Neural cell (in vitro differentiated cells): Measurements from ENCODE around the gene FHOD3. TPM values are rescaled to one million over a fixed set of nuclear protein-coding genes. Genes with fewer than 3 reads are reported as not detected.
"Not testable (repeated sequence)": the region's sequence is repeated elsewhere in the genome, so short reads cannot be mapped to it uniquely, and the experiment has no call there.

Experiments
- H2AFZ ChIP-seq: fragments of 200-600, 300-800 bp; sonication (generic), shearing (Covaris generic); 2 replicates; pipeline ENCODE4 v1.6.0; 2014; ENCODE audit warnings: low read depth, mild to moderate bottlenecking, antibody characterized with exemption, low read length, moderate library complexity
- H3F3A ChIP-seq: fragments of 200-600 bp; shearing (Covaris generic); 2 replicates; pipeline ENCODE4 v1.6.1; 2016; ENCODE audit warnings: mild to moderate bottlenecking, moderate library complexity, mixed read lengths, antibody characterized with exemption, low read length; ENCODE audit not compliant: insufficient read depth, poor library complexity, severe bottlenecking
- H3K27ac ChIP-seq: fragments of 200-600, 300-800 bp; sonication (generic), shearing (Covaris generic); 2 replicates; pipeline ENCODE4 v1.5.1; 2014; ENCODE audit warnings: mild to moderate bottlenecking, low read length, moderate library complexity
- H3K27me3 ChIP-seq: fragments of 300-800, 200-600 bp; sonication (generic), shearing (Covaris generic); 2 replicates; pipeline ENCODE4 v1.6.0; 2014; ENCODE audit warnings: mild to moderate bottlenecking, low read depth, low read length, moderate library complexity; ENCODE audit not compliant: insufficient read depth
- H3K36me3 ChIP-seq: fragments of 300-800, 200-600 bp; sonication (generic), shearing (Covaris generic); 2 replicates; pipeline ENCODE4 v1.5.1; 2014; ENCODE audit warnings: mild to moderate bottlenecking, antibody characterized with exemption, low read length, moderate library complexity; ENCODE audit not compliant: insufficient read depth
- H3K4me2 ChIP-seq: fragments of 300-800, 200-600 bp; sonication (generic), shearing (Covaris generic); 2 replicates; pipeline ENCODE4 v1.6.0; 2014; ENCODE audit warnings: mild to moderate bottlenecking, low read length
- H3K4me3 ChIP-seq: fragments of 300-800, 200-600 bp; sonication (generic), shearing (Covaris generic); 2 replicates; pipeline ENCODE4 v1.5.1; 2014; ENCODE audit warnings: mild to moderate bottlenecking, low read length, moderate library complexity
- H3K79me2 ChIP-seq: fragments of 200-600 bp; shearing (Covaris generic); replicated peaks from 2 replicates; pipeline ENCODE4 v1.6.0; 2014; ENCODE audit warnings: mild to moderate bottlenecking, low read length, moderate library complexity; ENCODE audit not compliant: insufficient read depth
- H3K9ac ChIP-seq: fragments of 300-800, 200-600 bp; sonication (generic), shearing (Covaris generic); 2 replicates; pipeline ENCODE4 v1.6.1; 2016; ENCODE audit warnings: mild to moderate bottlenecking, low read length, mixed read lengths
- H3K9me2 ChIP-seq: fragments of 200-600 bp; shearing (Covaris generic); 2 replicates; pipeline ENCODE4 v1.6.1; 2016; ENCODE audit warnings: mild to moderate bottlenecking, low read length, mixed read lengths; ENCODE audit not compliant: insufficient read depth
- H3K9me3 ChIP-seq: fragments of 200-600, 300-800 bp; sonication (generic), shearing (Covaris generic); 2 replicates; pipeline ENCODE4 v1.6.1; 2016; ENCODE audit warnings: mild to moderate bottlenecking, mixed run types, low read length, moderate library complexity, mixed read lengths
- H4K20me1 ChIP-seq: fragments of 200-600 bp; shearing (Covaris generic); 2 replicates; pipeline ENCODE4 v1.6.1; 2016; ENCODE audit warnings: mild to moderate bottlenecking, mixed run types; ENCODE audit not compliant: insufficient read depth
- EP300 ChIP-seq: fragments of 450-650 bp; conservative IDR thresholded peaks from 2 replicates; pipeline ENCODE4 v1.6.1; 2014; ENCODE audit warnings: antibody characterized with exemption, mild to moderate bottlenecking, moderate library complexity; ENCODE audit not compliant: poor library complexity, severe bottlenecking
- EZH2 ChIP-seq: fragments of 200-600, 300-800 bp; shearing (Covaris generic), sonication (generic); IDR thresholded peaks from 2 replicates; pipeline ENCODE4 v1.6.1; 2014; ENCODE audit warnings: antibody characterized with exemption, low read length, borderline replicate concordance, mild to moderate bottlenecking; ENCODE audit not compliant: insufficient read depth, poor library complexity, severe bottlenecking
- MXI1 ChIP-seq: fragments of 450-650 bp; conservative IDR thresholded peaks from 2 replicates; pipeline ENCODE4 v1.6.1; 2014; ENCODE audit warnings: antibody characterized with exemption, mild to moderate bottlenecking; ENCODE audit not compliant: poor library complexity, severe bottlenecking
- POLR2AphosphoS5 ChIP-seq: IDR thresholded peaks from 2 replicates; pipeline ENCODE4 v1.6.1; 2012
- RAD21 ChIP-seq: fragments of 450-650 bp; conservative IDR thresholded peaks from 2 replicates; pipeline ENCODE4 v1.6.1; 2014; ENCODE audit warnings: antibody characterized with exemption, mild to moderate bottlenecking, moderate library complexity
- SMC3 ChIP-seq: fragments of 450-650 bp; conservative IDR thresholded peaks from 2 replicates; pipeline ENCODE4 v1.6.1; 2014; ENCODE audit warnings: antibody characterized with exemption, mild to moderate bottlenecking, moderate library complexity; ENCODE audit not compliant: poor library complexity
- TAF1 ChIP-seq: IDR thresholded peaks from 2 replicates; pipeline ENCODE4 v1.6.1; 2012; ENCODE audit warnings: low read depth
- polyA plus RNA-seq: library from polyadenylated mRNA; depleted of rRNA; stranded (reverse); fragments of >200 nt; gene quantifications from 2 replicates; pipeline ENCODE4 v1.2.3, GENCODE V29; 2014
- TF ChIP-seq, protein P1 (sequence below): IDR thresholded peaks from 2 replicates; pipeline ENCODE4 v1.6.1; 2012; ENCODE audit warnings: borderline replicate concordance
- TF ChIP-seq, protein P2 (sequence below): fragments of 450-650 bp; IDR thresholded peaks from 2 replicates; pipeline ENCODE4 v1.5.1; 2014; ENCODE audit warnings: antibody characterized with exemption, mild to moderate bottlenecking, moderate library complexity; ENCODE audit not compliant: poor library complexity, severe bottlenecking

Gene FHOD3
- polyA plus RNA-seq, 1 donor from 2014 or later, result 19.4 TPM

- TF ChIP-seq TAF1 (no peak), POLR2AphosphoS5 (no peak), RAD21 (no peak), EZH2 (no peak), SMC3 (no peak), MXI1 (no peak), EP300 (no peak)
- TF ChIP-seq, protein P1, sequence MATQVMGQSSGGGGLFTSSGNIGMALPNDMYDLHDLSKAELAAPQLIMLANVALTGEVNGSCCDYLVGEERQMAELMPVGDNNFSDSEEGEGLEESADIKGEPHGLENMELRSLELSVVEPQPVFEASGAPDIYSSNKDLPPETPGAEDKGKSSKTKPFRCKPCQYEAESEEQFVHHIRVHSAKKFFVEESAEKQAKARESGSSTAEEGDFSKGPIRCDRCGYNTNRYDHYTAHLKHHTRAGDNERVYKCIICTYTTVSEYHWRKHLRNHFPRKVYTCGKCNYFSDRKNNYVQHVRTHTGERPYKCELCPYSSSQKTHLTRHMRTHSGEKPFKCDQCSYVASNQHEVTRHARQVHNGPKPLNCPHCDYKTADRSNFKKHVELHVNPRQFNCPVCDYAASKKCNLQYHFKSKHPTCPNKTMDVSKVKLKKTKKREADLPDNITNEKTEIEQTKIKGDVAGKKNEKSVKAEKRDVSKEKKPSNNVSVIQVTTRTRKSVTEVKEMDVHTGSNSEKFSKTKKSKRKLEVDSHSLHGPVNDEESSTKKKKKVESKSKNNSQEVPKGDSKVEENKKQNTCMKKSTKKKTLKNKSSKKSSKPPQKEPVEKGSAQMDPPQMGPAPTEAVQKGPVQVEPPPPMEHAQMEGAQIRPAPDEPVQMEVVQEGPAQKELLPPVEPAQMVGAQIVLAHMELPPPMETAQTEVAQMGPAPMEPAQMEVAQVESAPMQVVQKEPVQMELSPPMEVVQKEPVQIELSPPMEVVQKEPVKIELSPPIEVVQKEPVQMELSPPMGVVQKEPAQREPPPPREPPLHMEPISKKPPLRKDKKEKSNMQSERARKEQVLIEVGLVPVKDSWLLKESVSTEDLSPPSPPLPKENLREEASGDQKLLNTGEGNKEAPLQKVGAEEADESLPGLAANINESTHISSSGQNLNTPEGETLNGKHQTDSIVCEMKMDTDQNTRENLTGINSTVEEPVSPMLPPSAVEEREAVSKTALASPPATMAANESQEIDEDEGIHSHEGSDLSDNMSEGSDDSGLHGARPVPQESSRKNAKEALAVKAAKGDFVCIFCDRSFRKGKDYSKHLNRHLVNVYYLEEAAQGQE, result no peak
- TF ChIP-seq, protein P2, sequence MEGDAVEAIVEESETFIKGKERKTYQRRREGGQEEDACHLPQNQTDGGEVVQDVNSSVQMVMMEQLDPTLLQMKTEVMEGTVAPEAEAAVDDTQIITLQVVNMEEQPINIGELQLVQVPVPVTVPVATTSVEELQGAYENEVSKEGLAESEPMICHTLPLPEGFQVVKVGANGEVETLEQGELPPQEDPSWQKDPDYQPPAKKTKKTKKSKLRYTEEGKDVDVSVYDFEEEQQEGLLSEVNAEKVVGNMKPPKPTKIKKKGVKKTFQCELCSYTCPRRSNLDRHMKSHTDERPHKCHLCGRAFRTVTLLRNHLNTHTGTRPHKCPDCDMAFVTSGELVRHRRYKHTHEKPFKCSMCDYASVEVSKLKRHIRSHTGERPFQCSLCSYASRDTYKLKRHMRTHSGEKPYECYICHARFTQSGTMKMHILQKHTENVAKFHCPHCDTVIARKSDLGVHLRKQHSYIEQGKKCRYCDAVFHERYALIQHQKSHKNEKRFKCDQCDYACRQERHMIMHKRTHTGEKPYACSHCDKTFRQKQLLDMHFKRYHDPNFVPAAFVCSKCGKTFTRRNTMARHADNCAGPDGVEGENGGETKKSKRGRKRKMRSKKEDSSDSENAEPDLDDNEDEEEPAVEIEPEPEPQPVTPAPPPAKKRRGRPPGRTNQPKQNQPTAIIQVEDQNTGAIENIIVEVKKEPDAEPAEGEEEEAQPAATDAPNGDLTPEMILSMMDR, result no peak
- no peaks in the 10 kb centered on the region for H3K36me3 ChIP-seq
- H3K9me2 ChIP-seq, result no peaks in the 10 kb centered on the region
- no peaks in the 10 kb centered on the region for H3K9me3 ChIP-seq
- no peak overlapping the region for H3K27ac ChIP-seq
- H3K27me3 ChIP-seq, result no peaks in the 10 kb centered on the region
- no peaks in the 10 kb centered on the region for H4K20me1 ChIP-seq
- H3K4me3 ChIP-seq, result no peak overlapping the region
- H3K79me2 ChIP-seq, result peaks cover 3% of the 10 kb centered on the region
- no peak overlapping the region for H3K9ac ChIP-seq
- no peaks in the 10 kb centered on the region for H3F3A ChIP-seq
- H2AFZ ChIP-seq, result no peak overlapping the region
- H3K4me2 ChIP-seq, result no peak overlapping the region
These were observed 163.3 kb downstream of the FHOD3 start for GRCh38 chr18:36460854-36461253.

GRCh38 chr18:36461551-36461987 lies 164.1 kb downstream of the FHOD3 start:
- H3K79me2 ChIP-seq, result peaks cover 3% of the 10 kb centered on the region
- H3F3A ChIP-seq, result no peaks in the 10 kb centered on the region
- no peak overlapping the region for H3K4me3 ChIP-seq
- no peak overlapping the region for H2AFZ ChIP-seq
- H3K27ac ChIP-seq, result no peak overlapping the region
- no peak overlapping the region for H3K9ac ChIP-seq
- no peaks in the 10 kb centered on the region for H3K9me3 ChIP-seq
- no peaks in the 10 kb centered on the region for H3K36me3 ChIP-seq
- H4K20me1 ChIP-seq, result no peaks in the 10 kb centered on the region
- H3K9me2 ChIP-seq, result no peaks in the 10 kb centered on the region
- TF ChIP-seq RAD21 (no peak), EP300 (no peak), MXI1 (no peak), TAF1 (no peak), EZH2 (no peak), SMC3 (no peak), POLR2AphosphoS5 (no peak)
- TF ChIP-seq, protein P1, result no peak
- TF ChIP-seq, protein P2, result no peak
- H3K4me2 ChIP-seq, result no peak overlapping the region
- no peaks in the 10 kb centered on the region for H3K27me3 ChIP-seq

GRCh38 chr18:36463516-36463915 lies 166.0 kb downstream of the FHOD3 start:
- not testable (repeated sequence) for H3K27me3 ChIP-seq

More at GRCh38 chr18:36463516-36463915, 166.0 kb downstream of the FHOD3 start:
- not testable (repeated sequence) for H3F3A ChIP-seq, H2AFZ ChIP-seq, H3K9me3 ChIP-seq, H3K4me3 ChIP-seq, H3K4me2 ChIP-seq, H3K36me3 ChIP-seq, H3K27ac ChIP-seq, H3K9ac ChIP-seq, H3K9me2 ChIP-seq, H3K79me2 ChIP-seq, H4K20me1 ChIP-seq
